GM23248 (cell line): Measurements from ENCODE around the gene TIMD4. TPM values are rescaled to one million over a fixed set of nuclear protein-coding genes. Genes with fewer than 3 reads are reported as not detected.
"Not testable (repeated sequence)": the region's sequence is repeated elsewhere in the genome, so short reads cannot be mapped to it uniquely, and the experiment has no call there.

Source experiments
- DNase-seq: peaks from one replicate; pipeline ENCODE4 v3.0.0-alpha.2; 2015
- H2AFZ ChIP-seq: fragments of 200-600 bp; sonication (generic); 2 replicates; pipeline ENCODE4 v1.6.1; 2016; ENCODE audit warnings: antibody characterized with exemption
- H3F3A ChIP-seq: fragments of 200-600 bp; sonication (generic); 2 replicates; pipeline ENCODE4 v1.6.1; 2016; ENCODE audit warnings: mild to moderate bottlenecking, antibody characterized with exemption, mixed run types; ENCODE audit not compliant: insufficient read depth
- H3K27ac ChIP-seq: fragments of 200-600 bp; sonication (generic); 2 replicates; pipeline ENCODE4 v1.5.1; 2016; ENCODE audit warnings: mild to moderate bottlenecking
- H3K27me3 ChIP-seq: fragments of 200-600 bp; sonication (generic); replicated peaks from 2 replicates; pipeline ENCODE4 v1.6.1; 2016; ENCODE audit warnings: mild to moderate bottlenecking; ENCODE audit not compliant: insufficient read depth
- H3K36me3 ChIP-seq: fragments of 200-600 bp; sonication (generic); 2 replicates; pipeline ENCODE4 v1.6.1; 2016; ENCODE audit warnings: low read depth, mild to moderate bottlenecking
- H3K4me1 ChIP-seq: fragments of 200-600 bp; sonication (generic); 2 replicates; pipeline ENCODE4 v1.6.1; 2016; ENCODE audit warnings: mild to moderate bottlenecking; ENCODE audit not compliant: insufficient read depth
- H3K4me2 ChIP-seq: fragments of 200-600 bp; sonication (generic); one replicate; pipeline ENCODE4 v1.6.1; 2016; ENCODE audit warnings: mild to moderate bottlenecking; ENCODE audit not compliant: unreplicated experiment
- H3K4me3 ChIP-seq: fragments of 200-600 bp; sonication (generic); 2 replicates; pipeline ENCODE4 v1.5.1; 2016; ENCODE audit warnings: mild to moderate bottlenecking
- H3K79me2 ChIP-seq: fragments of 200-600 bp; sonication (generic); 2 replicates; pipeline ENCODE4 v1.6.1; 2016; ENCODE audit warnings: mild to moderate bottlenecking; ENCODE audit not compliant: insufficient read depth
- H3K9ac ChIP-seq: fragments of 200-600 bp; sonication (generic); 2 replicates; pipeline ENCODE4 v1.6.1; 2016; ENCODE audit warnings: mild to moderate bottlenecking
- H3K9me2 ChIP-seq: fragments of 200-600 bp; sonication (generic); 2 replicates; pipeline ENCODE4 v1.6.1; 2016; ENCODE audit warnings: mixed run types, mild to moderate bottlenecking, moderate library complexity; ENCODE audit not compliant: insufficient read depth
- H3K9me3 ChIP-seq: fragments of 200-600 bp; sonication (generic); one replicate; pipeline ENCODE4 v1.6.1; 2017; ENCODE audit warnings: low read depth
- H4K20me1 ChIP-seq: fragments of 200-600 bp; sonication (generic); 2 replicates; pipeline ENCODE4 v1.6.0; 2016; ENCODE audit not compliant: insufficient read depth
- EZH2 ChIP-seq: fragments of 200-600 bp; sonication (generic); IDR thresholded peaks from 2 replicates; pipeline ENCODE4 v1.6.1; 2018; ENCODE audit warnings: antibody characterized with exemption, mild to moderate bottlenecking; ENCODE audit not compliant: insufficient read depth, poor library complexity, severe bottlenecking
- EZH2phosphoT487 ChIP-seq: fragments of 200-600 bp; sonication (generic); IDR thresholded peaks from 2 replicates; pipeline ENCODE4 v1.6.1; 2018; ENCODE audit warnings: antibody characterized with exemption, moderate library complexity, mild to moderate bottlenecking, low read depth; ENCODE audit not compliant: insufficient read depth
- WGBS, 2 experiments: methylation state at CpG; one replicate each; pipeline ENCODE4 v1.1.6; 2015 to 2017; ENCODE audit warnings: low lambda C conversion rate in 2 of 2, low coverage in 1 of 2; ENCODE audit errors: missing lambda C conversion rate in 2 of 2; 5-methylcytosine and 5-hydroxymethylcytosine counted together
- in situ Hi-C: fragments of 300-500 bp; cut with MboI; formaldehyde crosslinking; loops from 2 replicates; pipeline ENCODE4 v1.15.0; 2020
- polyA plus RNA-seq: library from polyadenylated mRNA; unstranded; fragments of >200 nt; fragmentation: Nextera tagmentation; extraction: Ambion mirVana; gene quantifications from 2 replicates; pipeline ENCODE4 v1.2.1, GENCODE V29; 2016
- total RNA-seq: library from RNA; depleted of rRNA; stranded (reverse); fragments of >200 nt; shearing (Covaris generic); gene quantifications from 2 replicates; pipeline ENCODE4 v1.2.3, GENCODE V29; 2014

Gene TIMD4
- total and polyA plus RNA-seq, 2 experiments from 2014 or later = not detected

GRCh38 chr5:156984064-156984463 lies 21.0 kb upstream of the TIMD4 start:
- H4K20me1 ChIP-seq = no peaks in the 10 kb centered on the region
- TF ChIP-seq EZH2phosphoT487 = no peak
- no peak for TF ChIP-seq EZH2
- H3K4me1 ChIP-seq = no peaks in the 10 kb centered on the region
- no peak for DNase-seq
- no peaks in the 10 kb centered on the region for H3K79me2 ChIP-seq
- H3K4me2 ChIP-seq = no peak overlapping the region
- no peaks in the 10 kb centered on the region for H3K36me3 ChIP-seq
- H3K9me3 ChIP-seq = no peaks in the 10 kb centered on the region
- no peak overlapping the region for H3K4me3 ChIP-seq
- H2AFZ ChIP-seq = no peak overlapping the region
- H3K9me2 ChIP-seq = no peaks in the 10 kb centered on the region
- no peak overlapping the region for H3K27ac ChIP-seq
- H3K27me3 ChIP-seq = no peaks in the 10 kb centered on the region
- WGBS, 2 experiments = 50 to 61% methylated on average over 9 of the region's 9 CpGs
- in situ Hi-C loops = no loop called here
- no peak overlapping the region for H3K9ac ChIP-seq
- no peaks in the 10 kb centered on the region for H3F3A ChIP-seq

DNA sequence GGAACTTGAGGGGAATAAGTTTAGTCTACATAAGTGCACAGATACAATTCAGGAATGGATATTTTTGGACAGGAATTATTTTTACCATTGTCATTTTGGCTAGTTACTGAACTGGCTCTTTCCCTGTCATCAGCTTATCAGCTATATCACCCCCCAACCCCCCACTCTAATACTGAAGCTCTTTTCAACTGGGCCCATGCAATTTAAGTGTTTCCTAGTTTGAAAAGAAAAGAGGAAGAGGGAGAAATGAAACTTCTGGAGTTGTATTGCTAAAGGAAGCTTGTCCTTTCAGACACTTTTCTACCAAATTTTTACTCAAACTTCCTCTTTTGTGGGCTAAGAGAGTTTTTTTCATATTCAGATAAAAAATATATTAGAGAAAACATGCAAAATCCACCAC lies 18.5 kb upstream of the TIMD4 start:
- H3K27me3 ChIP-seq = no peaks in the 10 kb centered on the region

GRCh38 chr5:156974328-156974727 lies 11.3 kb upstream of the TIMD4 start:
- Histone ChIP-seq H3K9me3 (no peaks in the 10 kb centered on the region), H3K36me3 (no peaks in the 10 kb centered on the region), H3K4me1 (no peaks in the 10 kb centered on the region), H2AFZ (no peak overlapping the region), H3K79me2 (no peaks in the 10 kb centered on the region), H3K4me2 (no peak overlapping the region), H3F3A (no peaks in the 10 kb centered on the region), H3K9me2 (no peaks in the 10 kb centered on the region), H3K27me3 (no peaks in the 10 kb centered on the region), H3K27ac (no peak overlapping the region), H3K9ac (no peak overlapping the region), H4K20me1 (no peaks in the 10 kb centered on the region), H3K4me3 (no peak overlapping the region)
- in situ Hi-C loops = no loop called here
- 28 to 38% methylated on average over 6 of the region's 6 CpGs for WGBS, 2 experiments
- no peak for DNase-seq
- no peak for TF ChIP-seq EZH2
- no peak for TF ChIP-seq EZH2phosphoT487

More for the DNA sequence above, 18.5 kb upstream of the TIMD4 start:
- no peak overlapping the region for H2AFZ ChIP-seq
- no peaks in the 10 kb centered on the region for H3K9me2 ChIP-seq
- H3K4me2 ChIP-seq = no peak overlapping the region
- no peak overlapping the region for H3K9ac ChIP-seq
- no peak overlapping the region for H3K4me3 ChIP-seq
- no peaks in the 10 kb centered on the region for H4K20me1 ChIP-seq
- no peaks in the 10 kb centered on the region for H3F3A ChIP-seq
- no peak for DNase-seq
- no peaks in the 10 kb centered on the region for H3K79me2 ChIP-seq
- no peaks in the 10 kb centered on the region for H3K4me1 ChIP-seq
- no peak for TF ChIP-seq EZH2
- no peak for TF ChIP-seq EZH2phosphoT487
- in situ Hi-C loops = no loop called here
- no peaks in the 10 kb centered on the region for H3K36me3 ChIP-seq
- no peaks in the 10 kb centered on the region for H3K9me3 ChIP-seq
- no peak overlapping the region for H3K27ac ChIP-seq

DNA sequence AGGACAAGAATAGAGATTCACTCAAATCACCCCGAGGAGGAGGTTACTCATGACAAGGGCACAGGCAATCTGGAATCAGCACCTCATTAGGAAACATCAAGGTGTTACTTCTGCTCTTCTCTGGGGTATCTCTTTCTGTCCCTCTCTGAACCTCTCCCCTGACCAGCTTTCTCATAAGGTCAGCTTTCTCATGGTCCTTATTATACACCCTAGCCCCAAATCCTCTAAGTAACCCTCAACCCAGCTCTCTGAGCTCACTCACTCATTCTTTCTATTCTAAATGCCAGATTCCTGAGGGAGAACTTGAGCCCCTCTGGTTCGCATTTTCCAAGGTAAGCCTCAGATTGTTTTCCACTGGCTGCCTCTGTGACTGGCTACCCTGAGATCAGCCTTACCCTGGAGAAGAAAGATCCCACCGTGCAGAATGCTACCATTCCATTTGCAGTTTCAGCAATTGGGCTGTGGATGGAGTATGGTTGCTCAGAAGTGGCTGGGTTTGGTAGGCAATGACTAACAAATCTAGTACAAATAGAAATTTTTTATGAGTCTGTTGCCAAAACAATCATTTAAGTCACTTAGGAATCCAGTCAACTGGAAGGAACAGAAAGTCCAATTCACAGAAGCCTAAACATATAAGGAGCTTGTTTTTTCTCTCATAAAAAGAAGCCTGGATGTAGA lies 9.0 kb upstream of the TIMD4 start:
- no peaks in the 10 kb centered on the region for H3K79me2 ChIP-seq
- no peaks in the 10 kb centered on the region for H3K4me1 ChIP-seq
- H3K27ac ChIP-seq = no peak overlapping the region
- H3K27me3 ChIP-seq = no peaks in the 10 kb centered on the region
- TF ChIP-seq EZH2phosphoT487 (no peak), EZH2 (no peak)
- no peak overlapping the region for H3K4me3 ChIP-seq
- no peaks in the 10 kb centered on the region for H3K9me3 ChIP-seq
- H3K9me2 ChIP-seq = no peaks in the 10 kb centered on the region
- H3F3A ChIP-seq = no peaks in the 10 kb centered on the region
- no peak overlapping the region for H2AFZ ChIP-seq
- in situ Hi-C loops = no loop called here
- no peak overlapping the region for H3K9ac ChIP-seq
- DNase-seq = no peak
- no peak overlapping the region for H3K4me2 ChIP-seq
- H4K20me1 ChIP-seq = no peaks in the 10 kb centered on the region
- 15 to 21% methylated on average over 3 of the region's 3 CpGs for WGBS, 2 experiments
- H3K36me3 ChIP-seq = no peaks in the 10 kb centered on the region

- in situ Hi-C loops = no loop called here
- TF ChIP-seq EZH2phosphoT487 = no peak
- no peak for TF ChIP-seq EZH2
- Histone ChIP-seq H3K4me3 (no peak overlapping the region), H3F3A (no peaks in the 10 kb centered on the region), H2AFZ (no peak overlapping the region), H3K4me2 (no peak overlapping the region), H3K27me3 (no peaks in the 10 kb centered on the region), H3K9ac (no peak overlapping the region), H3K9me2 (no peaks in the 10 kb centered on the region), H3K4me1 (no peaks in the 10 kb centered on the region), H3K27ac (no peak overlapping the region), H3K79me2 (no peaks in the 10 kb centered on the region), H3K36me3 (no peaks in the 10 kb centered on the region), H3K9me3 (no peaks in the 10 kb centered on the region), H4K20me1 (no peaks in the 10 kb centered on the region)
- no peak for DNase-seq
- WGBS, 2 experiments = 28 to 32% methylated on average over 3 of the region's 3 CpGs
These were observed 8.4 kb upstream of the TIMD4 start for GRCh38 chr5:156971415-156971814.

DNA sequence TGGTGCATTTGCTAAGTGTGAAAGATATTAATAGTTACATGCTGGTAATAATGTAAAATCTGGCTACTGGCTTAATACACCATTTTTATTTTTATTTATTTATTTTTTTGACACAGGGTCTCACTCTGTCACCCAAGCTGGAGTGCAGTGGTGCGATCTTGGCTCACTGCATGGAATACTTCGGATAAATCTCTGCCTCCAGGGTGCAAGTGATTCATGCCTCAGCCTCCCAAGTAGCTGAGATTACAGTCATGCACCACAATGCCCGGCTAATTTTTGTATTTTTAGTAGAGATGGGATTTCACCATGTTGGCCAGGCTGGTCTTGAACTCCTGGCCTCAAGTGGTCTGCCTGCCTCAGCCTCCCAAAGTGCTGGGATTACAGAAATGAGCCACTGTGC lies 4.4 kb upstream of the TIMD4 start:
- H4K20me1 ChIP-seq, H3K4me3 ChIP-seq, in situ Hi-C loops, H3F3A ChIP-seq, H3K4me2 ChIP-seq, H3K9ac ChIP-seq, H3K9me3 ChIP-seq, DNase-seq, H3K4me1 ChIP-seq, H3K27ac ChIP-seq, H3K27me3 ChIP-seq, H3K79me2 ChIP-seq, H3K9me2 ChIP-seq, H3K36me3 ChIP-seq, H2AFZ ChIP-seq: not testable (repeated sequence)
- 34 to 36% methylated on average over 3 of the region's 3 CpGs for WGBS, 2 experiments
